ENCODE data around the gene SERPINA12. TPM values are rescaled to one million over a fixed set of nuclear protein-coding genes. Genes with fewer than 3 reads are reported as not detected.

The SERPINA12 gene
- polyA plus RNA-seq, 1 donor (not counting 4 experiments of a cell fraction or from before 2014, with no cell fraction given): 0.26 TPM

DNA sequence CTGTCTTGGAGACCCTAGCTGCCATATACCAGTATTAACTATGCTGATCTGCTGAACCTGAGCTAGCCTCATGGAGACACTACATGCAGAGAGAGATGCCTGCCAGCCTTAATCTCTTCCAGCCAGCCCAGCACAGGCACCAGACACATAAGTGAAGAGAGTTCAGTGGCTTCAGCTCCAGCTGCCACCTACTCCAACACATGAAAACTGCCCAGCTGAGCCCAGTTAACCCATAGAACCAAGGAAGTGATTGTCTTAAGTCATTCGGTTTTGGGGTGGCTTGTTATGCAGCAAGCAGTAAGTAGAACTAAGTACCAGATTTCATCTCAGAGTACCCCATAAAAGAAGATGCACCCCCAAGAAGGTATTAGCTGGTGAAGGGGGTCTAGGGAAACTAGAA is 64.3 kb downstream of the SERPINA12 start:
- H3K36me3 ChIP-seq (ENCODE audit: control insufficient read depth in 2 of 2, extremely low read depth in 1 of 2, insufficient read depth in 2 of 2, low read length in 2 of 2): no peaks in the 10 kb centered on the region
- FAIRE-seq: no peak
- H3K4me3 ChIP-seq (ENCODE audit: control insufficient read depth in 2 of 3, extremely low read depth in 1 of 3, insufficient read depth in 2 of 3, low read depth in 1 of 3, low read length in 3 of 3): no peak overlapping the region
- no peaks in the 10 kb centered on the region for H3K9me3 ChIP-seq (ENCODE audit: control insufficient read depth, low read depth, low read length)
- no peak overlapping the region for H3K9ac ChIP-seq (ENCODE audit: control insufficient read depth, extremely low read depth, insufficient read depth, low read length)
- DNase-seq (ENCODE audit: low read depth, low spot score): no peak
- dilution Hi-C loops (cut with MboI; ENCODE audit: extremely low pct_ligation_motif_present, low sequenced_read_pairs): no loop called here
- no peak overlapping the region for H3K27ac ChIP-seq (ENCODE audit: control insufficient read depth, insufficient read depth, low read length)
- no peaks in the 10 kb centered on the region for H3K9me1 ChIP-seq (ENCODE audit: control insufficient read depth, extremely low read depth, insufficient read depth, low read length)
- TF ChIP-seq, protein P1, sequence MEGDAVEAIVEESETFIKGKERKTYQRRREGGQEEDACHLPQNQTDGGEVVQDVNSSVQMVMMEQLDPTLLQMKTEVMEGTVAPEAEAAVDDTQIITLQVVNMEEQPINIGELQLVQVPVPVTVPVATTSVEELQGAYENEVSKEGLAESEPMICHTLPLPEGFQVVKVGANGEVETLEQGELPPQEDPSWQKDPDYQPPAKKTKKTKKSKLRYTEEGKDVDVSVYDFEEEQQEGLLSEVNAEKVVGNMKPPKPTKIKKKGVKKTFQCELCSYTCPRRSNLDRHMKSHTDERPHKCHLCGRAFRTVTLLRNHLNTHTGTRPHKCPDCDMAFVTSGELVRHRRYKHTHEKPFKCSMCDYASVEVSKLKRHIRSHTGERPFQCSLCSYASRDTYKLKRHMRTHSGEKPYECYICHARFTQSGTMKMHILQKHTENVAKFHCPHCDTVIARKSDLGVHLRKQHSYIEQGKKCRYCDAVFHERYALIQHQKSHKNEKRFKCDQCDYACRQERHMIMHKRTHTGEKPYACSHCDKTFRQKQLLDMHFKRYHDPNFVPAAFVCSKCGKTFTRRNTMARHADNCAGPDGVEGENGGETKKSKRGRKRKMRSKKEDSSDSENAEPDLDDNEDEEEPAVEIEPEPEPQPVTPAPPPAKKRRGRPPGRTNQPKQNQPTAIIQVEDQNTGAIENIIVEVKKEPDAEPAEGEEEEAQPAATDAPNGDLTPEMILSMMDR (optimal IDR thresholded peaks at IDR 0.05 in 1 of 3, IDR thresholded peaks at IDR 0.05 in 1 of 3, conservative IDR thresholded peaks at IDR 0.05 in 1 of 3; ENCODE audit: extremely low read depth in 1 of 3, insufficient read depth in 2 of 3, low read length in 3 of 3): no peak
- no peak for TF ChIP-seq EZH2 (IDR thresholded peaks at IDR 0.05; ENCODE audit: low read length)
- no peaks in the 10 kb centered on the region for H3K79me2 ChIP-seq (ENCODE audit: control insufficient read depth, insufficient read depth, low read length)
- H4K20me1 ChIP-seq (ENCODE audit: control insufficient read depth, extremely low read depth, insufficient read depth, low read length): no peaks in the 10 kb centered on the region
- no peaks in the 10 kb centered on the region for H3K27me3 ChIP-seq (ENCODE audit: control insufficient read depth, extremely low read depth, insufficient read depth, low read length)
- peaks cover 3% of the 10 kb centered on the region for H3K4me1 ChIP-seq (ENCODE audit: control insufficient read depth, extremely low read depth, insufficient read depth, low read length)
- H3K4me2 ChIP-seq (ENCODE audit: control insufficient read depth, extremely low read depth, insufficient read depth, low read depth, low read length): no peak overlapping the region
- H2AFZ ChIP-seq (ENCODE audit: control insufficient read depth, low read length): no peak overlapping the region

DNA sequence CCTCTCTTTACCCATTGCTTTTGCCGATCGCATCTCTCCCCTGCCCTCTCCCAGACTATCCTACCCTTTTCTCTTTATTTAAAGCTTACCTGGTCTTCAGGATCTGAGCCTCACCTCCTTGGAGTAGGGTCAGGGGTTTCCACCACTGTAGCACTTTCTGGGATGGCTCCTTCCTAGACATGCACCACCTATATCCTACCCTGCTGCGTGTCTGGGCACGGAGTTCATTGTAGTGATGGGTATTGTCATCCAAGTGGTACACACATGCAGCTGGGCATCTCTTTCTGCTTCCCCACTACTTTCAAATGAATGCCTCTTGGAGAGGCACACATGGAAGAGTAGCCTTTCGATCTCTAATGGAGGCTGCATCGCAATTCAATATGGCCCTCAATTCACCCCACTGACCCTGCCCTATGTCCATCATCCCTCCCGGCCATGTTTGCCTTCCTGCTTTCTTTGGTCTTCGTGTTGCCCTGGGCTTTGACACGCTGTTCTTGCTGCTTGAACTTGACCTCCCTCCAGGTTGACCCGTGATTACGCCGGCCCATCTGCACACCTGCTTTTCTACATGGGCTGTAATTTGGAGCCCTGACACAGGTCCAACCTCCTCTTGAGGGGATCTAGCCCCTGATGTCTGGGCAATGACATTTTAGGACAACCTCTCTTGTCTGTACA is 67.6 kb downstream of the SERPINA12 start:
- no peak for TF ChIP-seq EZH2 (IDR thresholded peaks at IDR 0.05; ENCODE audit: low read length)
- TF ChIP-seq, protein P1 (optimal IDR thresholded peaks at IDR 0.05 in 1 of 3, IDR thresholded peaks at IDR 0.05 in 1 of 3, conservative IDR thresholded peaks at IDR 0.05 in 1 of 3; ENCODE audit: extremely low read depth in 1 of 3, insufficient read depth in 2 of 3, low read length in 3 of 3): no peak
- Histone ChIP-seq H3K79me2 (ENCODE audit: control insufficient read depth, insufficient read depth, low read length) (no peaks in the 10 kb centered on the region), H3K27ac (ENCODE audit: control insufficient read depth, insufficient read depth, low read length) (no peak overlapping the region), H3K9me1 (ENCODE audit: control insufficient read depth, extremely low read depth, insufficient read depth, low read length) (no peaks in the 10 kb centered on the region), H3K36me3 (ENCODE audit: control insufficient read depth in 2 of 2, extremely low read depth in 1 of 2, insufficient read depth in 2 of 2, low read length in 2 of 2) (no peaks in the 10 kb centered on the region), H3K4me2 (ENCODE audit: control insufficient read depth, extremely low read depth, insufficient read depth, low read depth, low read length) (no peak overlapping the region), H3K27me3 (ENCODE audit: control insufficient read depth, extremely low read depth, insufficient read depth, low read length) (no peaks in the 10 kb centered on the region), H3K4me1 (ENCODE audit: control insufficient read depth, extremely low read depth, insufficient read depth, low read length) (no peaks in the 10 kb centered on the region), H2AFZ (ENCODE audit: control insufficient read depth, low read length) (no peak overlapping the region), H3K9me3 (ENCODE audit: control insufficient read depth, low read depth, low read length) (no peaks in the 10 kb centered on the region), H3K9ac (ENCODE audit: control insufficient read depth, extremely low read depth, insufficient read depth, low read length) (no peak overlapping the region), H3K4me3 (ENCODE audit: control insufficient read depth in 2 of 3, extremely low read depth in 1 of 3, insufficient read depth in 2 of 3, low read depth in 1 of 3, low read length in 3 of 3) (no peak overlapping the region), H4K20me1 (ENCODE audit: control insufficient read depth, extremely low read depth, insufficient read depth, low read length) (no peaks in the 10 kb centered on the region)
- DNase-seq (ENCODE audit: low read depth, low spot score): no peak
- dilution Hi-C loops (cut with MboI; ENCODE audit: extremely low pct_ligation_motif_present, low sequenced_read_pairs): no loop called here
- no peak for FAIRE-seq

Measured in keratinocyte (primary cell).